HFF-Myc (cell line): ENCODE data around the gene PYGB.
"Not testable (repeated sequence)": the region's sequence is repeated elsewhere in the genome, so short reads cannot be mapped to it uniquely, and the experiment has no call there.

Experiments used
- DNase-seq: peaks from one replicate; pipeline ENCODE4 v3.0.0-alpha.2; 2011; ENCODE audit warnings: low read depth; ENCODE audit errors: extremely low read depth
- H3K4me3 ChIP-seq: replicated peaks from 2 replicates; pipeline ENCODE4 v1.5.1; 2011; ENCODE audit warnings: low read depth, mild to moderate bottlenecking, control low read depth, low read length
- CTCF ChIP-seq: IDR thresholded peaks from 2 replicates; pipeline ENCODE4 v1.5.1; 2012; ENCODE audit warnings: mild to moderate bottlenecking, low read depth, low read length, control low read depth; ENCODE audit errors: missing control alignments

PYGB gene

DNA sequence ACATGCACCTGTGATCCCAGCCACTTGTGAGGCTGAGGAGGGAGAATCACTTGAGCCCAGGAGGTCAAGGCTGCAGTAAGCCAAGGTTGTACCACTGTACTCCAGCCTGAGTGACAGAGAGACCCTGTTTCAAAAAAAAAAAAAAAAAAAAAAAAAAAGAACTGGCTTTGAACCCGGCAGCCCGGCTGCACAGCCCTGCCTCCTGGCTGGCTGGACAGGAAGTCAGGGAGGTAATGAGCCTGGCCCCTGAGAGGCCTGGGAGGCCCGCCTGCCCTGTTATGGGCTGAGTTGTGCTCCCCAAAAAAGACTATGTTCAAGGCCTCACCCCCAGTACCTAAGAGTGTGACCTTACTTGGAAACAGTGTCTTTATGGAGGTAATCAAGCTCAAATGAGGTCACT, 77.2 kb downstream of the PYGB start:
- DNase-seq = no peak
- H3K4me3 ChIP-seq = no peak overlapping the region
- TF ChIP-seq CTCF = no peak

DNA sequence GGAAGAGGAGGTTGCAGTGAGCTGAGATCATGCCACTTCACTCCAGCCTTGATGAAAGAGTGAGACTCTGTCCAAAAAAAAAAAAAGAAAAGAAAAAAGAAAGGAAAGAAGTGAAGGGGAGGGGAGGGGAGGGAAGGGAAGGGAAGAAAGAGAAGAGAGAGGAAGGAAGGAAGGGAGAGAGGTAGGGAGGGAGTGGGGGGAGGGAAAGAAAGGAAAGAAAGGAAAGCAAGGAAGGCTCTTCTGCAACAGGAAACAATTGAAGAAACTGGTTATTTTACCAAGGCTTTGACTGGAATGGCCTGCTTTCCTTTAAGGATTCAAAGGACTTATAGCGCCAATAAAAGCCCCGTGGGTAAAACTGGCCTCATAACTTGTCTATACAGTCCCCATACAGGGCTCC, 78.1 kb downstream of the PYGB start:
- no peak for TF ChIP-seq CTCF
- DNase-seq = no peak
- no peak overlapping the region for H3K4me3 ChIP-seq

DNA sequence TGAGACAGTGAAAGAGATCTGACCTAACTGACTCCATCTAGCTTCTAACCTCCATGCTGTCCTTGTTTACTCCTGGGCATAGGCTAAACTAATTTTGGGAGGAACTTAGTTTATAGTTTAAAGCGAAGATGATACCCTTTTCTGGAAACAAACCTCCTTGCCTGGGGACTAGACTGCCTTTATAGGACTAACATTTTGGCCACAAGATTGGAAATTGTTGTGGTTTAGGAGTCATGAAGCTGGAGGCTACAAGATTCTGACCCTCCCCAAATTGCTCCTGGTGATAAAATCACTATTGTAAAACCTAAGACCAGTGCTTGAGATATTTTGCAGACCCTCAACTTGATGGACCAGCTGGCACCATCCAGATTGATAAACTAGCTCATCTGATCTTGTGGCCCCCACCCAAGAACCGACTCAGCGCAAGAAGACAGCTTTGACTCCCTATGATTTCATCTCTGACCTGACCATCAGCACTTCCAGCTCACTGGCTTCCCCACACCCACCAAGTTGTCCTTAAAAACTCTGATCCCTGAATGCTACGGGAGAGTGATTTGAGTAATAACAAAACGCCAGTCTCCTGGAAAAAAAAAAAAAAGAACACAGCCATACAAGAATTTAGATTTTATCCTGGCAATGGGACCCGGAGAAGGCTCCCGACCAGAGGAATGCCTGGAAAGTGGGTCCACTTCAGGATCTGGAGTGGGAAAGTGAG, 79.8 kb downstream of the PYGB start:
- no peak overlapping the region for H3K4me3 ChIP-seq
- DNase-seq = no peak
- TF ChIP-seq CTCF = no peak

DNA sequence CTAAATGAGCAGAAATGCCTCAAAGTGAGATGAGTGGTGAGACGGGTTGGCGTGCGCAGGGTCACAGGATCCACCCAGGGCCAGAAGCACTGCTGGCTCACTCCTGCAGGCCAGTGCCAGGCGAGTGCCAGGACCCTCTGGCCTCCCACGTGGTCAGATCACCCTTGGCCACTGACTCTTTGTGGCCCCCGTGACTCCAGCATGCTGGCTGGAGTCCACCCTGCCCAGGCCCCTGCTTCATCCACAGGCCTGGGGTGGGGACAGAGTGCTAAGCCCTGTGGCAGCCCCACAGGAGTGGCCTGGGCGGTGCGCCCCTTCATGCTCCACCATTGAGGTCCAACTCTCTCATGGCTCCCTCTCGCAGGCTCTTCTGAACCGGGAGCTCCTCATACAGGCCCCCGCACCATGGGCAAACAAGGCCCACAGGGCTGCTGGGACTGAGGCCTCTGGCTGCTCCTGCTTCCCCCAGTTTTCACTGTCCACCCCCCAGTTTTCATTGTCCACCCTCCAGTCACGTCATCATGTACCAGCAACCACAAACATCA, 81.1 kb downstream of the PYGB start:
- TF ChIP-seq CTCF = no peak
- DNase-seq = no peak
- no peak overlapping the region for H3K4me3 ChIP-seq

DNA sequence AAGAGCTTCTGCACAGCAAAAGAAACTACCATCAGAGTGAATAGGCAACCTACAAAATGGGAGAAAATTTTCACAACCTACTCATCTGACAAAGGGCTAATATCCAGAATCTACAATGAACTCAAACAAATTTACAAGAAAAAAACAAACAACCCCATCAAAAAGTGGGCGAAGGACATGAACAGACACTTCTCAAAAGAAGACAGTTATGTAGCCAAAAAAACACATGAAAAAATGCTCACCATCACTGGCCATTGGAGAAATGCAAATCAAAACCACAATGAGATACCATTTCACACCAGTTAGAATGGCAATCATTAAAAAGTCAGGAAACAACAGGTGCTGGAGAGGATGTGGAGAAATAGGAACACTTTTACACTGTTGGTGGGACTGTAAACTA, 87.1 kb downstream of the PYGB start:
- H3K4me3 ChIP-seq, DNase-seq: not testable (repeated sequence)

GRCh38 chr20:25336561-25337422, 88.9 kb downstream of the PYGB start:
- peak; percentile 48 for TF ChIP-seq CTCF
- H3K4me3 ChIP-seq = no peak overlapping the region
- DNase-seq = no peak
